GM19395 (cell line): ENCODE results near the gene ADAMTS16.
"Not testable (repeated sequence)": the region's sequence is repeated elsewhere in the genome, so short reads cannot be mapped to it uniquely, and the experiment has no call there.

ENCODE experiments used
- ATAC-seq: cut with Tn5 transposase; IDR thresholded peaks from one replicate; pipeline ENCODE4 v1.9.1; 2021; ENCODE audit warnings: mild to moderate bottlenecking, moderate library complexity; ENCODE audit not compliant: unreplicated experiment

ADAMTS16 gene

GRCh38 chr5:5139777-5140478 is at the start of gene ADAMTS16:
Gene ADAMTS16 (plus strand): TSS chr5:5140330. CDS start chr5:5140468, 138 bp downstream.
- ATAC-seq, result no peak

GRCh38 chr5:5092149-5092548 is 48.0 kb upstream of the ADAMTS16 start:
- no peak for ATAC-seq

GRCh38 chr5:5100635-5101034 is 39.5 kb upstream of the ADAMTS16 start:
- no peak for ATAC-seq

- no peak for ATAC-seq
Measured at GRCh38 chr5:5101676-5102075, 38.5 kb upstream of the ADAMTS16 start.

- no peak for ATAC-seq
Measured at GRCh38 chr5:5103245-5103644, 36.9 kb upstream of the ADAMTS16 start.

GRCh38 chr5:5104550-5104949 is 35.6 kb upstream of the ADAMTS16 start:
- no peak for ATAC-seq

GRCh38 chr5:5105531-5105930 is 34.6 kb upstream of the ADAMTS16 start:
- ATAC-seq, result no peak

- no peak for ATAC-seq
Measured at GRCh38 chr5:5116956-5117355, 23.2 kb upstream of the ADAMTS16 start.

GRCh38 chr5:5122776-5123175 is 17.4 kb upstream of the ADAMTS16 start:
- ATAC-seq, result no peak

GRCh38 chr5:5124231-5124630 is 15.9 kb upstream of the ADAMTS16 start:
- no peak for ATAC-seq

- no peak for ATAC-seq
Measured at GRCh38 chr5:5126444-5126843, 13.7 kb upstream of the ADAMTS16 start.

GRCh38 chr5:5128766-5129165 is 11.4 kb upstream of the ADAMTS16 start:
- ATAC-seq, result no peak

GRCh38 chr5:5132234-5132633 is 7.9 kb upstream of the ADAMTS16 start:
- ATAC-seq, result no peak

GRCh38 chr5:5132693-5133295 is 7.3 kb upstream of the ADAMTS16 start:
- no peak for ATAC-seq

- ATAC-seq, result no peak
Measured at GRCh38 chr5:5134107-5134506, 6.0 kb upstream of the ADAMTS16 start.

GRCh38 chr5:5135957-5136676 is 4.0 kb upstream of the ADAMTS16 start:
- no peak for ATAC-seq

GRCh38 chr5:5137851-5138250 is 2.3 kb upstream of the ADAMTS16 start:
- ATAC-seq, result not testable (repeated sequence)

GRCh38 chr5:5139336-5139776 is 774 bp upstream of the ADAMTS16 start:
- ATAC-seq, result no peak

- no peak for ATAC-seq
Measured at GRCh38 chr5:5140479-5141338, 579 bp downstream of the ADAMTS16 start.

GRCh38 chr5:5141339-5141599 is 1.1 kb downstream of the ADAMTS16 start:
- no peak for ATAC-seq
